Measurements from ENCODE around the gene NCK2. TPM values are rescaled to one million over a fixed set of nuclear protein-coding genes. Genes with fewer than 3 reads are reported as not detected.

Gene NCK2
- polyA plus RNA-seq, 4 donors = 59.6 to 124 (median 84.3) TPM

DNA sequence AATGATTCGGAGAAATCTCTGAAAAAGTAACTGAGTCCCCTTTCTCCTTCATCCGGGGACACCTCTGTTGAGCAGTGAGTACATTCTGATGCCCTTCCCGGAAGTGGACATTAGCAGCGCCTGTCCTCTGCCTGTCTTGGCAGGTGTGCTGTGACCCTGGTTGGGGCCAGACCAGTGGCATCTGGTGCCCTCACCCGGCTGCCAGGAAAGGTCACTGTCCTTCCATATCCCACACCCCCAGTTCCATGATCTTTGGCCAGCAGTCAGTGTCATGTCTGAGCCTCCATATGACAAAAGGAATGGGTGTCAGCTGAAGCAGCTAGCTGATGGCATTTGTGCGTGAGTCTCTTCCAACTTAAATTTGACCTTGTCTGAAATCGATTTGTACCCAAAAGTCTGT is 128.1 kb downstream of the NCK2 start:
- H3K27ac ChIP-seq (ENCODE audit: low read depth in 1 of 3, low read length in 2 of 3) = no peak overlapping the region
- no peaks in the 10 kb centered on the region for H3K27me3 ChIP-seq (ENCODE audit: control insufficient read depth in 3 of 3, insufficient read depth in 3 of 3, low read length in 3 of 3)
- H3K4me1 ChIP-seq (ENCODE audit: control insufficient read depth in 3 of 3, insufficient read depth in 2 of 3, low read depth in 1 of 3, low read length in 2 of 3) = peaks cover 0 to 23% (median 9%) of the 10 kb centered on the region in 3 donors
- H3K9me3 ChIP-seq (ENCODE audit: control insufficient read depth in 2 of 2, insufficient read depth in 1 of 2, low read depth in 1 of 2, low read length in 1 of 2) = no peaks in the 10 kb centered on the region
- DNase-seq (no peak), FAIRE-seq (no peak)
- peaks cover 0 to 64% (median 2%) of the 10 kb centered on the region in 3 donors for H3K36me3 ChIP-seq (ENCODE audit: control insufficient read depth in 3 of 3, insufficient read depth in 2 of 3, low read depth in 1 of 3, low read length in 3 of 3)
- WGBS, 3 donors = 89 to 92% (median 90%) methylated on average over 7 of the region's 7 CpGs
- no peak overlapping the region for H3K4me3 ChIP-seq (ENCODE audit: low read depth in 1 of 3, low read length in 3 of 3)

DNA sequence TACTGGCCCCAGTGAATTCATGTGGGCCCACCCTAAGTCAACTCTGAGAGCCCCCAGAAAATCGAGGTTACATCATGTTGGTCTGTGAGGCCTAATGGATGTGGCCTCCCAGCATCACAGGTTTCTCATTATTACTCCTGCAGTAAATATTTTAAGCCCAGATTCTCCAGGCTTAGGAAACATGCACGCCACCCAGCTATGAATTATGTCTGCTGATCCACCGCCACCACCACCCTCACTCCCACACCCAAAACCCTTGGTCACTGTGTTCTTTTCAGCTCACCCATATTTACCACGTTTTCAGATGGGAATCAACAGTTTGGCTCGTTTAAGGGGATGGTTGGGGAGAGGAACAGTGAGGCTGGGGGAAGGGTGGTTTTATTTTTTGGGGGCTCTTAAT is 128.6 kb downstream of the NCK2 start:
- H3K9me3 ChIP-seq (ENCODE audit: control insufficient read depth in 2 of 2, insufficient read depth in 1 of 2, low read depth in 1 of 2, low read length in 1 of 2) = no peaks in the 10 kb centered on the region
- H3K4me3 ChIP-seq (ENCODE audit: low read depth in 1 of 3, low read length in 3 of 3) = no peak overlapping the region
- FAIRE-seq (no peak), DNase-seq (no peak)
- peaks cover 0 to 21% (median 9%) of the 10 kb centered on the region in 3 donors for H3K4me1 ChIP-seq (ENCODE audit: control insufficient read depth in 3 of 3, insufficient read depth in 2 of 3, low read depth in 1 of 3, low read length in 2 of 3)
- H3K36me3 ChIP-seq (ENCODE audit: control insufficient read depth in 3 of 3, insufficient read depth in 2 of 3, low read depth in 1 of 3, low read length in 3 of 3) = peaks cover 0 to 59% (median 2%) of the 10 kb centered on the region in 3 donors
- no peaks in the 10 kb centered on the region for H3K27me3 ChIP-seq (ENCODE audit: control insufficient read depth in 3 of 3, insufficient read depth in 3 of 3, low read length in 3 of 3)
- no peak overlapping the region for H3K27ac ChIP-seq (ENCODE audit: low read depth in 1 of 3, low read length in 2 of 3)
- WGBS, 3 donors = 54 to 76% (median 65%) methylated on average over 5 of the region's 5 CpGs

DNA sequence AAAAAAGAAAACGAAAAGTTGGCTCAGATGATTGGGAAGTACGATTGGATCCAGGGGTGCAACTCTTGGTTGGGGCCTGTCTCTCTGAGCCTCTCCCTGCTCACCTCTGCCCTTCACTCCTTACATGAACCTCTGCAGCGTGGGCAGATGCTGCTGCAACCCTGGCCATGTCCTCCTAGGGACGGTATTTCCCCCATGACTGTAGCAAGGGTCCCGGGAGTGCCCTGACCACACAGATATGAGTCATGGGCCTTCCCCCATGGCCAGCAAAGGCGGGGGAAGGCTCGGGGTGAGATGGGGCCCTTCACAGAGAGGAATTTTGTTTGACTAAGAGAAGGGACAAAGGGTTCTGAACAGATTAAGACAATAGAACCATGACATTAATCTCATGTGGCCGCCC is 129.0 kb downstream of the NCK2 start:
- Histone ChIP-seq H3K4me3 (ENCODE audit: low read depth in 1 of 3, low read length in 3 of 3) (no peak overlapping the region), H3K9me3 (ENCODE audit: control insufficient read depth in 2 of 2, insufficient read depth in 1 of 2, low read depth in 1 of 2, low read length in 1 of 2) (no peaks in the 10 kb centered on the region), H3K27me3 (ENCODE audit: control insufficient read depth in 3 of 3, insufficient read depth in 3 of 3, low read length in 3 of 3) (no peaks in the 10 kb centered on the region), H3K4me1 (ENCODE audit: control insufficient read depth in 3 of 3, insufficient read depth in 2 of 3, low read depth in 1 of 3, low read length in 2 of 3) (peaks cover 0 to 21% (median 9%) of the 10 kb centered on the region in 3 donors), H3K27ac (ENCODE audit: low read depth in 1 of 3, low read length in 2 of 3) (peak overlapping the region in 1 of 3 donors; percentile 8), H3K36me3 (ENCODE audit: control insufficient read depth in 3 of 3, insufficient read depth in 2 of 3, low read depth in 1 of 3, low read length in 3 of 3) (peaks cover 0 to 57% (median under 1%) of the 10 kb centered on the region in 3 donors)
- FAIRE-seq (no peak), DNase-seq (peak in 1 of 2 donors; percentile 16)
- 36 to 52% (median 40%) methylated on average over 8 of the region's 8 CpGs for WGBS, 3 donors

DNA sequence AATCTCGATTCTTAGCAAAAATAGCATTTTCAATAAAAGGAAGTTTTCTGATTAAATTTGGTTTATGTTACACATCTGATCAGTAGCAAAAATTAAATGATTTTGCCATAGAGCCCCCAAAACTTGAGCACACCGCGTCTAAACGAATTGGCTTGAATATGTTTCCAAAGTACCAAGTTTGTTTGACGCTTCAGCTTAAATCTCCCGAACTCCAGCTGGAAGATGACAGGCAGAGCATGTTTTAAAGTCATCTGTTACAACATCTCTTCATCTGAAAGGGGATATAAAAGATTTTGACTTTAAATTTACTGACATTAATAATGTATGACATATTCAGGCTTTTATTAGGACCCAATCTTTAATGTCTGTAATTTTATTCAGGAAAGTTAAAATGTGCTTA is 129.8 kb downstream of the NCK2 start:
- no peaks in the 10 kb centered on the region for H3K9me3 ChIP-seq (ENCODE audit: control insufficient read depth in 2 of 2, insufficient read depth in 1 of 2, low read depth in 1 of 2, low read length in 1 of 2)
- peaks cover 0 to 54% (median 0%) of the 10 kb centered on the region in 3 donors for H3K36me3 ChIP-seq (ENCODE audit: control insufficient read depth in 3 of 3, insufficient read depth in 2 of 3, low read depth in 1 of 3, low read length in 3 of 3)
- WGBS, 3 donors = 72 to 77% (median 76%) methylated on average over 6 of the region's 6 CpGs
- no peaks in the 10 kb centered on the region for H3K27me3 ChIP-seq (ENCODE audit: control insufficient read depth in 3 of 3, insufficient read depth in 3 of 3, low read length in 3 of 3)
- DNase-seq = no peak
- FAIRE-seq = no peak
- no peak overlapping the region for H3K27ac ChIP-seq (ENCODE audit: low read depth in 1 of 3, low read length in 2 of 3)
- H3K4me3 ChIP-seq (ENCODE audit: low read depth in 1 of 3, low read length in 3 of 3) = no peak overlapping the region
- peaks cover 0 to 19% (median 9%) of the 10 kb centered on the region in 3 donors for H3K4me1 ChIP-seq (ENCODE audit: control insufficient read depth in 3 of 3, insufficient read depth in 2 of 3, low read depth in 1 of 3, low read length in 2 of 3)

DNA sequence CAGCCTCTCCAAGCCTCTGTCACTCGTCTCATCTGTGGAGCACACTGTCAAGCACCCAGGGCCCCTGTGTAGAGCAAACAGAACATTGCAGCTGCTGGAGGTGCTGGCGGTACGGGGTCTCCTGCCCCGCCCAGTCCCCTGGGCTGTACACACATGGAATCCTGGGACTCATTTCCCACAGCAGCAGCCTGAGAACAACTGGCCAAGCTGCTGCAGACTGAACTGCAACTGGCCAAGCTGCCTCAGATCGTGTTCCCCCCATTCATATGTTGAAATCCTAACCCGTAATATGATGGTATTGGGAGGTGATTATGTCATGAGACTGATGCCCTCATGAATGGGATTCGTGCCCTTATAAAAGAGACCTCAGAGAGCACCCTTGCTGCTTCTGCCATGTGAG is 130.5 kb downstream of the NCK2 start:
- DNase-seq = no peak
- WGBS, 3 donors = 74 to 83% (median 79%) methylated on average over 7 of the region's 7 CpGs
- peaks cover 0 to 19% (median 9%) of the 10 kb centered on the region in 3 donors for H3K4me1 ChIP-seq (ENCODE audit: control insufficient read depth in 3 of 3, insufficient read depth in 2 of 3, low read depth in 1 of 3, low read length in 2 of 3)
- no peak for FAIRE-seq
- peaks cover 0 to 48% (median 0%) of the 10 kb centered on the region in 3 donors for H3K36me3 ChIP-seq (ENCODE audit: control insufficient read depth in 3 of 3, insufficient read depth in 2 of 3, low read depth in 1 of 3, low read length in 3 of 3)
- no peaks in the 10 kb centered on the region for H3K9me3 ChIP-seq (ENCODE audit: control insufficient read depth in 2 of 2, insufficient read depth in 1 of 2, low read depth in 1 of 2, low read length in 1 of 2)
- H3K27me3 ChIP-seq (ENCODE audit: control insufficient read depth in 3 of 3, insufficient read depth in 3 of 3, low read length in 3 of 3) = no peaks in the 10 kb centered on the region
- no peak overlapping the region for H3K27ac ChIP-seq (ENCODE audit: low read depth in 1 of 3, low read length in 2 of 3)
- no peak overlapping the region for H3K4me3 ChIP-seq (ENCODE audit: low read depth in 1 of 3, low read length in 3 of 3)

DNA sequence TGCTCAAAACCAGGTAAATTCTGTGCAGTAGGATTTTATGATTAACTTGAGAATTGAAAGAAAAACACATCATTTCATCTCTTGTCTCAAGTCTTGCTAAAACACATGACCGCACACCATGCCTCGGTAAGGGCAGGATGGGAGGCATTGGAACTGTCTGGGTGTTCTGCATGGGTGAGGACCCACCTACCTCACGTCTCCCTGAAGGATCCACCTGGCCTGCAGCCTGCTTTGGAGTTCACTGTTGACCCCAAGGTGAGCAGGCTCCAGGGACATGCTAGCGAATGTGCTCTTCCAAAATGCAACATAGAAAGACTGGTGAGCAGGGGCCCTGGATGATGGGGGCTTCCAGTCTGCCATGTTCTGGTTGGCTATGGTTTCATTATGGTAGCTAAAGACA is 131.5 kb downstream of the NCK2 start:
- H3K27ac ChIP-seq (ENCODE audit: low read depth in 1 of 3, low read length in 2 of 3) = no peak overlapping the region
- 85 to 93% (median 86%) methylated on average over 4 of the region's 4 CpGs for WGBS, 3 donors
- FAIRE-seq = no peak
- H3K27me3 ChIP-seq (ENCODE audit: control insufficient read depth in 3 of 3, insufficient read depth in 3 of 3, low read length in 3 of 3) = no peaks in the 10 kb centered on the region
- H3K4me1 ChIP-seq (ENCODE audit: control insufficient read depth in 3 of 3, insufficient read depth in 2 of 3, low read depth in 1 of 3, low read length in 2 of 3) = peaks cover 0 to 19% (median 9%) of the 10 kb centered on the region in 3 donors
- H3K4me3 ChIP-seq (ENCODE audit: low read depth in 1 of 3, low read length in 3 of 3) = no peak overlapping the region
- peaks cover 0 to 47% (median 0%) of the 10 kb centered on the region in 3 donors for H3K36me3 ChIP-seq (ENCODE audit: control insufficient read depth in 3 of 3, insufficient read depth in 2 of 3, low read depth in 1 of 3, low read length in 3 of 3)
- no peaks in the 10 kb centered on the region for H3K9me3 ChIP-seq (ENCODE audit: control insufficient read depth in 2 of 2, insufficient read depth in 1 of 2, low read depth in 1 of 2, low read length in 1 of 2)
- no peak for DNase-seq

DNA sequence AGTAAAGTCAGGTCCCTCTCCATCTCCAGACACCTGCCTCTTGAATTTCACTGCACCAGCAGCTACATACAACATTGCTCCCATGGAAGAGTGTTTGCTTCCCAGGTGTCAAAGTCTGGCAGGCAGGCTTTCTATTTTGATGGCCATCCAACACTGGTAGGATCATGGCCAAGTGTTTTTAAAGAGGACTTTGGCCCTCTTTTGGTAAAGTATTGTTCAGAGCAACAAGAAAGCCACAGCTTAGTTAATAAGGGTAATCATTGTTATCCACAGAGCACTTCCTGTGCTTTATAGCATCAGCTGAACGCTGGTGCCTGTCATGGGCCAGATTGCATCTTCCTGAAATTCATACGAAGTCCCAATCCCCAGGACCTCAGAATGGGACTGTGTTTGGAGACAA is 133.2 kb downstream of the NCK2 start:
- Histone ChIP-seq H3K9me3 (ENCODE audit: control insufficient read depth in 2 of 2, insufficient read depth in 1 of 2, low read depth in 1 of 2, low read length in 1 of 2) (no peaks in the 10 kb centered on the region), H3K36me3 (ENCODE audit: control insufficient read depth in 3 of 3, insufficient read depth in 2 of 3, low read depth in 1 of 3, low read length in 3 of 3) (peaks cover 0 to 53% (median 5%) of the 10 kb centered on the region in 3 donors), H3K27ac (ENCODE audit: low read depth in 1 of 3, low read length in 2 of 3) (peak overlapping the region in 2 of 3 donors; percentile 12 to 32), H3K4me1 (ENCODE audit: control insufficient read depth in 3 of 3, insufficient read depth in 2 of 3, low read depth in 1 of 3, low read length in 2 of 3) (peaks cover 0 to 19% (median 7%) of the 10 kb centered on the region in 3 donors), H3K4me3 (ENCODE audit: low read depth in 1 of 3, low read length in 3 of 3) (no peak overlapping the region), H3K27me3 (ENCODE audit: control insufficient read depth in 3 of 3, insufficient read depth in 3 of 3, low read length in 3 of 3) (no peaks in the 10 kb centered on the region)
- 10 to 48% (median 15%) methylated on average over 2 of the region's 2 CpGs for WGBS, 3 donors
- FAIRE-seq (no peak), DNase-seq (peak in 1 of 2 donors; percentile 81)

DNA sequence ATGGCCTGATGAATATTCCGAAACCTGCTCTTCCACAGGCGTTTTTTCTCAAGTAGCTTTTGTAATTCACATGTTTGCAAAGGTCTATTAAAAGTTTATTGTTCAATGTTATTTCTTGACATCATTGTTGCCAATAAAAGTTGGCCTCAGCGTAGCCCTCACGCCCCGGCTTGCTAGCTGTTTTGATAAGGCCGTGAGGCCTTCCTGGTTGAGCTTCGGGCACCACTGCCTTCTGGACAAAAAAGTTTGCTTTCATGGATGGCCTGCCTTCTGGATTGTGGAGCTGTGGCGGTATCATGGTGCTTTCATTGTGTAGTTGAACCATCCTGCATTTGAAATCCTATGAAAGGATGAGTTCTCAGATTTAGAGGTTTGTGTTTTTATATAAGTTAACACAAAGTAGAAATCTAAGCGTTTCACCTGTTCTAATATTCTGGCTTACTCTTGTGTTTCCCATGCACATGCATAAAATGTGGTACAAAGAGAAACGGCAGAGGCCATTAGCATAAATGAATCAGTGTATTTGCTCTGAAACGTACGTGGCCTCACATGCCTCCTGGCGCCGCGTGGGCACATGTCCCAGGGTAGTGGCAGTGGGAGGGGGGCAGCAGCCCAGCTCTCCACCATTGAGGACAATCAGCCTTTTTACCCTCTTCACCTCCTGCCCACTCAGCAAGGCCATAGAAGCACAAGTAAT is 134.5 kb downstream of the NCK2 start:
- 41 to 76% (median 61%) methylated on average over 15 of the region's 15 CpGs for WGBS, 3 donors
- FAIRE-seq = no peak
- no peak overlapping the region for H3K27ac ChIP-seq (ENCODE audit: low read depth in 1 of 3, low read length in 2 of 3)

More for the DNA sequence above, 134.5 kb downstream of the NCK2 start:
- H3K4me3 ChIP-seq (ENCODE audit: low read depth in 1 of 3, low read length in 3 of 3) = no peak overlapping the region
- no peaks in the 10 kb centered on the region for H3K27me3 ChIP-seq (ENCODE audit: control insufficient read depth in 3 of 3, insufficient read depth in 3 of 3, low read length in 3 of 3)
- H3K36me3 ChIP-seq (ENCODE audit: control insufficient read depth in 3 of 3, insufficient read depth in 2 of 3, low read depth in 1 of 3, low read length in 3 of 3) = peaks cover 2 to 52% (median 5%) of the 10 kb centered on the region in 3 donors
- H3K9me3 ChIP-seq (ENCODE audit: control insufficient read depth in 2 of 2, insufficient read depth in 1 of 2, low read depth in 1 of 2, low read length in 1 of 2) = no peaks in the 10 kb centered on the region
- H3K4me1 ChIP-seq (ENCODE audit: control insufficient read depth in 3 of 3, insufficient read depth in 2 of 3, low read depth in 1 of 3, low read length in 2 of 3) = peaks cover 0 to 11% (median 3%) of the 10 kb centered on the region in 3 donors
- DNase-seq = peak in 1 of 2 donors; percentile 50

Data from small intestine (tissue), 7 donors.